Sigmoid colon (tissue), 4 donors: ENCODE measurements around the gene ARRDC4.

Source experiments
- CTCF ChIP-seq, 4 experiments: fragments of 450-650 bp in 3 of 4; fragments of 200-600 bp in 1 of 4; IDR thresholded peaks; one replicate each; pipeline ENCODE4 v1.5.1; 2016 to 2019; ENCODE audit warnings: antibody characterized with exemption in 4 of 4, mild to moderate bottlenecking in 3 of 4, moderate library complexity in 2 of 4
- EP300 ChIP-seq, 4 donors: sonication (generic); formaldehyde crosslinking; IDR thresholded peaks; one replicate each; pipeline ENCODE4 v1.6.1; 2017; ENCODE audit warnings: antibody characterized with exemption in 4 of 4

- TF ChIP-seq CTCF (IDR thresholded peaks at IDR 0.05), result no peak
- TF ChIP-seq EP300 (IDR thresholded peaks at IDR 0.05), result no peak
These were observed 29.2 kb upstream of the ARRDC4 start for GRCh38 chr15:97931314-97931713.
